Esophagus muscularis mucosa (tissue), 4 donors: ENCODE data around the gene IZUMO4. TPM values are rescaled to one million over a fixed set of nuclear protein-coding genes. Genes with fewer than 3 reads are reported as not detected.

Source experiments
- DNase-seq: peaks from one replicate; pipeline ENCODE4 v3.0.0-alpha.2; 2017; ENCODE audit errors: extremely low spot score
- H3K27ac ChIP-seq, 4 donors: fragments of 200-600 bp; sonication (generic); replicated peaks in 1 of 4; 1 replicate in 3 of 4; 2 replicates in 1 of 4; pipeline ENCODE4 v1.5.1; 2016 to 2019; ENCODE audit warnings: mild to moderate bottlenecking in 1 of 4
- H3K27me3 ChIP-seq, 4 donors: fragments of 200-600 bp; sonication (generic); one replicate each; pipeline versions ENCODE4 v1.5.1 to v1.6.0; 2016 to 2019
- H3K36me3 ChIP-seq, 4 donors: fragments of 200-600 bp; sonication (generic); one replicate each; pipeline ENCODE4 v1.5.1; 2016 to 2019
- H3K4me1 ChIP-seq, 4 donors: fragments of 200-600 bp; sonication (generic); one replicate each; pipeline ENCODE4 v1.5.1; 2016 to 2019
- H3K4me3 ChIP-seq, 4 donors: fragments of 200-600 bp; sonication (generic); 1 replicate in 2 of 4; 2 replicates in 2 of 4; pipeline ENCODE4 v1.5.1; 2016 to 2019; ENCODE audit warnings: mild to moderate bottlenecking in 4 of 4, moderate library complexity in 1 of 4
- H3K9me3 ChIP-seq, 4 donors: fragments of 200-600 bp; sonication (generic); 1 replicate in 3 of 4; 2 replicates in 1 of 4; pipeline ENCODE4 v1.5.1; 2016 to 2019
- EP300 ChIP-seq: sonication (generic); formaldehyde crosslinking; IDR thresholded peaks from one replicate; pipeline ENCODE4 v1.6.1; 2017; ENCODE audit warnings: antibody characterized with exemption
- POLR2A ChIP-seq: fragments of 450-650 bp; IDR thresholded peaks from one replicate; pipeline ENCODE4 v1.6.1; 2017; ENCODE audit warnings: antibody characterized with exemption, moderate library complexity, mild to moderate bottlenecking, low read depth
- POLR2AphosphoS5 ChIP-seq, 2 donors: sonication (generic); formaldehyde crosslinking; IDR thresholded peaks; one replicate each; pipeline ENCODE4 v1.6.1; 2017; ENCODE audit warnings: antibody characterized with exemption in 2 of 2
- WGBS: methylation state at CpG from one replicate; pipeline ENCODE4 v1.1.5; 2018; 5-methylcytosine and 5-hydroxymethylcytosine counted together
- intact Hi-C: fragments of 100-400 bp; cut with DNase I; formaldehyde crosslinking; loops from one replicate; pipeline ENCODE4 v1.15.1; 2023
- total RNA-seq, 4 donors: library from RNA; depleted of rRNA; stranded (reverse); fragments of >200 nt; gene quantifications; one replicate each; pipeline versions ENCODE4 v1.1.0 to v1.2.1, GENCODE V29; 2016
- TF ChIP-seq, protein P1 (sequence below), 3 experiments: fragments of 200-600 bp in 2 of 3; fragments of 450-650 bp in 1 of 3; sonication (generic) in 2 of 3; IDR thresholded peaks; one replicate each; pipeline ENCODE4 v1.5.1; 2017 to 2019; ENCODE audit warnings: antibody characterized with exemption in 3 of 3, mild to moderate bottlenecking in 2 of 3, moderate library complexity in 1 of 3

IZUMO4 gene
- total RNA-seq, 4 donors from 2014 or later = 1.9 to 6.0 (median 3.9) TPM

DNA sequence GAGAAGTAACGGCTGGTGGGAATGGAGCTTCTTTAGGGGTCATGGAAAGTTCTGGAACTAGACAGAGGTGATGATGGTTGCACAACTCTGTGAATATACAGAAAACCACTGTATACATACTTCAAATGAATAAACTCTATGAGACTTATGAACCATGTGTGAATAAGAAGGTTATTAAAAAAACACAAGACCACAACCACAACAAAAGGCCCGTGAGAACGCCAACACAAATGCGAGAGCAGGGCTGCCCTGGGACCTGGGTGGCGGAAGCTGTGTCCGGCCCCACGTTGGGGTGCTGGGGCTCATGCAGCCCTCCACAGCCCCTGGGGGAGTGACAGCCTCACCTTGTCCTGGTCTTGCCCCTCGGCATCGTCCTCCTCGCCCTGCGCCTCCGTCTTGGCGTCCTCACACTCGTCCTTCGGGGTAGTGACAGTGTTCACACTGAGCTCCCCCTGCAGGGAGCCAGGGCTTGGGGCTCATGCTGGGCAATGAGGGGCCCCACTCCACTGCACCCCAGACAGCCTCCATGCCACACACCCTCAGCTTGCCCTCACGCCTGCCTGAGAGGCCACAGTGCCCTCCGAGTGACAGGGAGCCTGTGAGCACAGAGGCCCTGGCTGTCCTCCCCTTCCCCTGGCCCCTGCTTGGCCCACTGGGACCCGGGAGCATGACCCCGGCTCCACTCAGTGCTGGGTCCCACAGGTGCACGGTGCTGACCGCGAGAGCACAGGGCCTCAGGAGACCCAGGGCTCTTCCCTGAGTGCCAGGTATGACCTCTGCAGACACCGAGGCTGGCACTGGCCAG lies 16.0 kb downstream of the IZUMO4 start:
- no peak for DNase-seq
- WGBS = 85% methylated on average over 11 of the region's 23 CpGs
- no peaks in the 10 kb centered on the region for H3K9me3 ChIP-seq
- no peak overlapping the region for H3K27ac ChIP-seq
- no peaks in the 10 kb centered on the region for H3K4me1 ChIP-seq
- peaks cover 99 to 100% (median 100%) of the 10 kb centered on the region in 4 donors for H3K36me3 ChIP-seq
- TF ChIP-seq, protein P1, sequence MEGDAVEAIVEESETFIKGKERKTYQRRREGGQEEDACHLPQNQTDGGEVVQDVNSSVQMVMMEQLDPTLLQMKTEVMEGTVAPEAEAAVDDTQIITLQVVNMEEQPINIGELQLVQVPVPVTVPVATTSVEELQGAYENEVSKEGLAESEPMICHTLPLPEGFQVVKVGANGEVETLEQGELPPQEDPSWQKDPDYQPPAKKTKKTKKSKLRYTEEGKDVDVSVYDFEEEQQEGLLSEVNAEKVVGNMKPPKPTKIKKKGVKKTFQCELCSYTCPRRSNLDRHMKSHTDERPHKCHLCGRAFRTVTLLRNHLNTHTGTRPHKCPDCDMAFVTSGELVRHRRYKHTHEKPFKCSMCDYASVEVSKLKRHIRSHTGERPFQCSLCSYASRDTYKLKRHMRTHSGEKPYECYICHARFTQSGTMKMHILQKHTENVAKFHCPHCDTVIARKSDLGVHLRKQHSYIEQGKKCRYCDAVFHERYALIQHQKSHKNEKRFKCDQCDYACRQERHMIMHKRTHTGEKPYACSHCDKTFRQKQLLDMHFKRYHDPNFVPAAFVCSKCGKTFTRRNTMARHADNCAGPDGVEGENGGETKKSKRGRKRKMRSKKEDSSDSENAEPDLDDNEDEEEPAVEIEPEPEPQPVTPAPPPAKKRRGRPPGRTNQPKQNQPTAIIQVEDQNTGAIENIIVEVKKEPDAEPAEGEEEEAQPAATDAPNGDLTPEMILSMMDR (IDR thresholded peaks at IDR 0.05) = no peak
- TF ChIP-seq EP300 (no peak), POLR2AphosphoS5 (IDR thresholded peaks at IDR 0.05) (no peak), POLR2A (no peak)
- intact Hi-C loops = no loop called here
- H3K4me3 ChIP-seq = no peak overlapping the region
- H3K27me3 ChIP-seq = no peaks in the 10 kb centered on the region

DNA sequence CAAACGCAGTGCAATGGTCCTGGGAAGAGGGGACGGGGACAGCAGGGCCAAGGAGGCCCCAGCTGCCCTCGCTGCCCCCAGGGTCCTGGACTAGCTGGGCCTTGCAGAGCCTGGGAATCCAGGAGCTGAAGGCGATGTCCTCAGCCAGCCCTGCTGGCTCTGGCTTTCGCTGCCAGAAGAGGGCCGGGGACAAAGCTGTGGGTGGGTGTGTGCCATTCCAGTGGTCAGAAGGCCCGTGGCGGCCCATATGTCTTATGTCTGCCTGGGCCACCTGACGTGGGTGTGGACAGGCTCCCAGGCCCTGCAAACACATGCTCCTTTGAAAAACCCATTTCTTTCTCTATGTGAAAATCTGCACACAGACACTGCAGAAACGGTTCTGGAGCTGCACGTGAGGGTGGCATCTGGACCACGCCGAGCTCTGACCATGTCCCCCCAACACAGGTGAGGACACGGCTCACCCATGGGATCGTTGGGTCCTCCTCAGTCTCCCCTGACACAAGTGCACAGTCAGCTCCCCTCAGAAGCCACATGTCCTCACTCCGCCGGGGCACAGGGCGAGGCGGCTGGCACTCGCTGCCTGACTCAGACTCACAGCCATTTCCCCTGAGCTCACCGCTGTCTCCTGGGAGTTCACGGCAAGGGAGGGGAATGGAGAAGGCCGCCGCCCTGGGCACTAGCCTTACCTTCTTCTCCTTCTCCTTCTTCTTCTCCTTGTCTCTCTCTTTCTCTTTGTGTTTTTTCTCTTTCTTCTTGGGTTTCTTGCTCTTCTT lies 16.9 kb downstream of the IZUMO4 start:
- TF ChIP-seq POLR2AphosphoS5 (IDR thresholded peaks at IDR 0.05) (no peak), POLR2A (no peak), EP300 (no peak)
- TF ChIP-seq, protein P1 (IDR thresholded peaks at IDR 0.05) = no peak
- no peaks in the 10 kb centered on the region for H3K4me1 ChIP-seq
- intact Hi-C loops = no loop called here
- H3K27ac ChIP-seq = no peak overlapping the region
- no peak overlapping the region for H3K4me3 ChIP-seq
- peaks cover 99 to 100% (median 100%) of the 10 kb centered on the region in 4 donors for H3K36me3 ChIP-seq
- 90% methylated on average over 18 of the region's 24 CpGs for whole genome bisulfite sequencing
- H3K27me3 ChIP-seq = no peaks in the 10 kb centered on the region
- DNase-seq = no peak
- H3K9me3 ChIP-seq = no peaks in the 10 kb centered on the region

DNA sequence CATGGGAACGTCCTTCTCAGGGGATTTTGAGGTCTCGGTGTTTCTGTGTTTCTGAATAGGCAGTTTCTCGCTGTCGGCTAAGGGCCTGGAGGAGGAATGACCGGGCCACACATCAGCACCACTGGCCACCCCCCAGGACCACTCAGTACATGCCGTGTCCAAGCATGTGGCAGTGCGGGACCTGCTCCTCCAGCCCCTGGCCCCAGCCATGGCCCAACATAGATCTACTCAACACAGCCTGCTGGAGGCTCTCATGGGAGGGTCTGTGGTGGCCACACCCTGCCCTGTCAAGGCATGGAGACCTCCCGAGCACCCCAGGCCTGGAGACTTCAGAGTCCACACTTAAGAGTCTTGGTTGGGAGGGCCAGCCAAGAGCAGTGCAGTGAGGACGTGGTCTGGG lies 17.5 kb downstream of the IZUMO4 start:
- Histone ChIP-seq H3K4me3 (no peak overlapping the region), H3K27ac (no peak overlapping the region), H3K36me3 (peaks cover 99 to 100% (median 100%) of the 10 kb centered on the region in 4 donors), H3K4me1 (no peaks in the 10 kb centered on the region), H3K27me3 (no peaks in the 10 kb centered on the region), H3K9me3 (no peaks in the 10 kb centered on the region)
- intact Hi-C loops = no loop called here
- no peak for DNase-seq
- WGBS = 95% methylated on average over 6 of the region's 9 CpGs
- TF ChIP-seq, protein P1 (IDR thresholded peaks at IDR 0.05) = no peak

GRCh38 chr19:2114821-2115220 lies 18.1 kb downstream of the IZUMO4 start:
- no peak for DNase-seq
- peaks cover 99 to 100% (median 100%) of the 10 kb centered on the region in 4 donors for H3K36me3 ChIP-seq

More at GRCh38 chr19:2114821-2115220, 18.1 kb downstream of the IZUMO4 start:
- TF ChIP-seq, protein P1 (IDR thresholded peaks at IDR 0.05) = no peak
- no peak for TF ChIP-seq POLR2AphosphoS5 (IDR thresholded peaks at IDR 0.05)
- TF ChIP-seq EP300 = no peak
- TF ChIP-seq POLR2A = no peak
- Histone ChIP-seq H3K4me3 (no peak overlapping the region), H3K4me1 (no peaks in the 10 kb centered on the region), H3K9me3 (no peaks in the 10 kb centered on the region), H3K27me3 (no peaks in the 10 kb centered on the region), H3K27ac (no peak overlapping the region)
- intact Hi-C loops = no loop called here
- 93% methylated on average over 21 of the region's 21 CpGs for WGBS
